Measurements from ENCODE around the gene PRTFDC1. TPM values are rescaled to one million over a fixed set of nuclear protein-coding genes. Genes with fewer than 3 reads are reported as not detected.

The PRTFDC1 gene
- total and polyA plus RNA-seq, 2 of the 8 experiments (the other 6 are each of a cell fraction or from before 2014, with no cell fraction given), result 5.9 to 6.6 TPM

DNA sequence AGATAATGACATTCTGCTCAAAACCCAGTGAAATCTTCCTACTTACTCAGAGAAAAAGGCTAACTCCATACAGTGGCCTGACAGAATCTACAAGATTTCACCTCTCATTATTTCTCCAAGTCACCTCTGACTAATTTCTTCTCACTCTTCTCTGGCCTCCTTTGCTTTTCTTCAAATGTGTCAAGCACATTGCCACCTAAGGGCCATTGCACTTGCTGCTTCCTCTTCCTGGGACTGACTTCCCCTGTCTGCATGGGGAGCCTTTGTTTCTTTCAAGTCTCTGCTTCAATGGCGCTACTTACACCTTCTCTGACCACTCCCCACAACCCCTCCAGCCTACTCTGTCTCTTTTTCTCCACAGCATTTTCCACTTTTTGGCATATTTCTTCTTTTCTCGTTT is 36.0 kb downstream of the PRTFDC1 start:
- no peak overlapping the region for H2AFZ ChIP-seq (ENCODE audit: low read length)
- no peak overlapping the region for H3K56ac ChIP-seq (replicated peaks; ENCODE audit: insufficient read length, low read depth, low read length)
- no peaks in the 10 kb centered on the region for H4K20me1 ChIP-seq (replicated peaks in 1 of 2; ENCODE audit: control insufficient read depth in 1 of 2, insufficient read depth in 2 of 2, low read length in 2 of 2)
- CTCF ChIA-PET (ENCODE audit: partially characterized antibody), result interaction anchor here (1.7 kb wide), 1 partner anchor 11 kb away, joined by 4 read pairs; no protein-coding TSS in a partner anchor
- H4K8ac ChIP-seq (ENCODE audit: extremely low read depth, insufficient read depth, low read length), result no peak overlapping the region
- H3K36me3 ChIP-seq (ENCODE audit: control insufficient read depth in 2 of 4, insufficient read depth in 4 of 4, low read length in 3 of 4), result no peaks in the 10 kb centered on the region
- no peak overlapping the region for H3K4ac ChIP-seq (replicated peaks; ENCODE audit: insufficient read length, low read depth, low read length)
- H2BK120ac ChIP-seq (replicated peaks; ENCODE audit: low read depth, low read length), result no peak overlapping the region
- no peak overlapping the region for H3K18ac ChIP-seq (ENCODE audit: extremely low read depth, low read length)
- H4K5ac ChIP-seq (ENCODE audit: insufficient read length, low read depth, low read length), result no peak overlapping the region
- no peak overlapping the region for H4K91ac ChIP-seq (replicated peaks; ENCODE audit: insufficient read length, low read length)
- H3K79me2 ChIP-seq (ENCODE audit: control insufficient read depth in 1 of 2, insufficient read depth in 2 of 2, low read length in 2 of 2), result no peaks in the 10 kb centered on the region
- no peak overlapping the region for H3K23ac ChIP-seq (ENCODE audit: insufficient read length)
- POLR2A ChIA-PET (ENCODE audit: partially characterized antibody), result no interaction called here
- 85% methylated on average over 2 of the region's 2 CpGs; no CpG with 5 or more reads in 1 of the 2 experiments for WGBS, 2 experiments (ENCODE audit: extremely low coverage in 1 of 2, insufficient coverage in 1 of 2, insufficient read length in 1 of 2, insufficient replicate concordance in 2 of 2, low coverage in 1 of 2, low lambda C conversion rate in 2 of 2, missing lambda C conversion rate in 1 of 2)
- H2BK15ac ChIP-seq (ENCODE audit: low read length), result no peak overlapping the region
- H3K4me1 ChIP-seq (replicated peaks in 1 of 4; ENCODE audit: control insufficient read depth in 3 of 4, insufficient read depth in 4 of 4, low read length in 3 of 4), result peaks cover 0 to 2% (median 0%) of the 10 kb centered on the region in 4 experiments; a peak in 1 of 7 replicates
- H2BK5ac ChIP-seq (ENCODE audit: low read depth, low read length), result no peak overlapping the region
- H3K9ac ChIP-seq (replicated peaks in 1 of 4; ENCODE audit: extremely low read depth in 1 of 4, low read depth in 3 of 4, low read length in 3 of 4), result no peak overlapping the region
- DNase-seq (ENCODE audit: low read depth in 1 of 2, low spot score in 2 of 2) (no peak), FAIRE-seq (no peak)
- no peak overlapping the region for H3K4me2 ChIP-seq (ENCODE audit: insufficient read depth in 1 of 2, low read depth in 2 of 2, low read length in 2 of 2)
- no peaks in the 10 kb centered on the region for H3K23me2 ChIP-seq (ENCODE audit: low read depth, low read length)
- H2BK12ac ChIP-seq (ENCODE audit: low read depth, low read length), result no peak overlapping the region
- H3K9me3 ChIP-seq (ENCODE audit: insufficient read depth in 2 of 2, low read depth in 1 of 2, low read length in 1 of 2), result 0 out of 4 replicates have a peak, but pooled peaks cover 0 to 2% of the 10 kb centered on the region in 2 experiments
- H2BK20ac ChIP-seq (ENCODE audit: low read length), result no peak overlapping the region
- H2AK5ac ChIP-seq (ENCODE audit: low read depth, low read length), result no peak overlapping the region
- no peaks in the 10 kb centered on the region for H3K79me1 ChIP-seq (ENCODE audit: low read depth, low read length)
- H3K27ac ChIP-seq (ENCODE audit: low read depth, low read length), result no peak overlapping the region
- no peak overlapping the region for H3K4me3 ChIP-seq (ENCODE audit: extremely low read depth in 1 of 4, insufficient read depth in 2 of 4, low read depth in 3 of 4, low read length in 4 of 4)
- H3K14ac ChIP-seq (ENCODE audit: insufficient read length), result no peak overlapping the region
- H3K27me3 ChIP-seq (replicated peaks in 1 of 4; ENCODE audit: control insufficient read depth in 3 of 4, extremely low read depth in 1 of 4, insufficient read depth in 3 of 4, low read length in 3 of 4), result no peaks in the 10 kb centered on the region

Data from H1 (cell line).